Right lobe of liver (tissue), 4 donors: Measurements from ENCODE around the gene PTPRT.

Source experiments
- POLR2A ChIP-seq: fragments of 450-650 bp; IDR thresholded peaks from one replicate; pipeline ENCODE4 v1.6.1; 2017; ENCODE audit warnings: antibody characterized with exemption, mild to moderate bottlenecking
- TF ChIP-seq, protein P1 (sequence below), 4 donors: fragments of 200-600 bp in 3 of 4; fragments of 450-650 bp in 1 of 4; IDR thresholded peaks; one replicate each; pipeline versions ENCODE4 v1.5.1 to v1.8.0; 2016 to 2022; ENCODE audit warnings: antibody characterized with exemption in 4 of 4, mild to moderate bottlenecking in 2 of 4
- donor health status: DM: no; HTN: no; CAD: no.
- donor health status: DM: no; HTN: no; CAD: no.
- donor health status: DM: no; HTN: yes; CAD: no.

DNA sequence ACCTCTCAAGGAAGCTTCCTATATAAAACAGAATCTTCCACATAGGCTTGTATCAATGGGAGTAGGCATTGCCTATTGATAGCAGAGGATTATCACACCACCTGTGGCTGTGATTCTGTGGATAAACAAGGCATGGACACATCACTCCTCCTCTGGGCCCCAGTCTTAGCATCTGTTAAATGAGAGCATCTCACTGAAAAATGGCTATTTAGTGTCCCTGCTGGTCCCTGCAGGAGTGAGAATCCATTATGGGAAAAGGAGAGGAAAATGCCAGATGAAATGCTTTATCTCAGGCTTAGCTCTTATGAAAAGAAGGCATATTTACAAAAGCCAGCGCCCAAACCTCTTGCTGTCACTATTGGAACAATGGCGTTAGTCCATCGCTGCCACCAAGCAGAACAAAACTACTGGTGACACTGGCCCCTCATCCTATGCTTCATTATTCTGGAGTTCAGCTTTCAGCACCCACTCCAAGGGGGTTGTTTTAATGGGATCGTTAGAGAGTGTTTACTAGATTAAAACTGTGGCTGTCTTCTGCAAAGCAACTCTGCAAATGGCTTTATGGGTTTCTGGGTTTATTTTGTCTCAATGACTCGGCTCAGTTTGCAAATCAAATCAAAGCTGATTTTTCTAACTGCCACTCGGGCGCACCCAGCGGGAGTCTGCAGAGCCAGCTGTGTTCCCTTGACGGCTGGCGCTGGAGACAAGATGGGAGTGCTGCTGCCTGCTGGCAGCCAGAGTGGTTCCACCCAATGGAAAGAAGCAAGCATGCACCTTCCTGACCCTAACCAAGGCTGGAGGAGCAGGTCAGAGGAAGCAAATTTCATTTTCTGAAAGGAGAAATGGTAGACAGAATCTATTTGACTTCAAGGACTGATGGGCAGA lies 912.7 kb downstream of the PTPRT start:
- TF ChIP-seq, protein P1, sequence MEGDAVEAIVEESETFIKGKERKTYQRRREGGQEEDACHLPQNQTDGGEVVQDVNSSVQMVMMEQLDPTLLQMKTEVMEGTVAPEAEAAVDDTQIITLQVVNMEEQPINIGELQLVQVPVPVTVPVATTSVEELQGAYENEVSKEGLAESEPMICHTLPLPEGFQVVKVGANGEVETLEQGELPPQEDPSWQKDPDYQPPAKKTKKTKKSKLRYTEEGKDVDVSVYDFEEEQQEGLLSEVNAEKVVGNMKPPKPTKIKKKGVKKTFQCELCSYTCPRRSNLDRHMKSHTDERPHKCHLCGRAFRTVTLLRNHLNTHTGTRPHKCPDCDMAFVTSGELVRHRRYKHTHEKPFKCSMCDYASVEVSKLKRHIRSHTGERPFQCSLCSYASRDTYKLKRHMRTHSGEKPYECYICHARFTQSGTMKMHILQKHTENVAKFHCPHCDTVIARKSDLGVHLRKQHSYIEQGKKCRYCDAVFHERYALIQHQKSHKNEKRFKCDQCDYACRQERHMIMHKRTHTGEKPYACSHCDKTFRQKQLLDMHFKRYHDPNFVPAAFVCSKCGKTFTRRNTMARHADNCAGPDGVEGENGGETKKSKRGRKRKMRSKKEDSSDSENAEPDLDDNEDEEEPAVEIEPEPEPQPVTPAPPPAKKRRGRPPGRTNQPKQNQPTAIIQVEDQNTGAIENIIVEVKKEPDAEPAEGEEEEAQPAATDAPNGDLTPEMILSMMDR (IDR thresholded peaks at IDR 0.05), result no peak
- no peak for TF ChIP-seq POLR2A
